Measurements from ENCODE around the gene RNF157. TPM values are rescaled to one million over a fixed set of nuclear protein-coding genes. Genes with fewer than 3 reads are reported as not detected.

Gene RNF157
- total RNA-seq, 2 donors from 2014 or later = 91.9 to 100 TPM

Other genes starting within 250 kb of the RNF157 start
- gene CDK3, start 239.6 kb downstream of the RNF157 start, total RNA-seq = 1 to 10 TPM; 8.7 to 9.1 TPM
- under 1 TPM; 0.09 to 0.19 TPM for gene EVPL, start 213.2 kb downstream of the RNF157 start, total RNA-seq
- gene SRP68, start 168.0 kb downstream of the RNF157 start, total RNA-seq = 100 to 1,000 TPM; 138 to 144 TPM
- gene GALR2, start 165.7 kb downstream of the RNF157 start, total RNA-seq = 10 to 100 TPM in 1 of 2 donors, 1 to 10 TPM in 1; 9.5 to 10.6 TPM
- 10 to 100 TPM in 1 of 2 donors, 1 to 10 TPM in 1; 9.1 to 10.3 TPM for gene ZACN, start 161.3 kb downstream of the RNF157 start, total RNA-seq
- 10 to 100 TPM; 66.7 to 77.8 TPM for gene EXOC7, start 136.7 kb downstream of the RNF157 start, total RNA-seq
- 1 to 10 TPM; 1.4 to 1.5 TPM for gene FOXJ1, start 99.2 kb downstream of the RNF157 start, total RNA-seq
- gene UBALD2, start 24.9 kb upstream of the RNF157 start, total RNA-seq = 100 to 1,000 TPM; 629 to 707 TPM
- gene QRICH2, start 67.8 kb upstream of the RNF157 start, total RNA-seq = 1 to 10 TPM; 3.1 to 4.5 TPM
- gene PRPSAP1, start 113.4 kb upstream of the RNF157 start, total RNA-seq = 10 to 100 TPM; 46.4 to 52.6 TPM
- gene SPHK1, start 144.1 kb upstream of the RNF157 start, total RNA-seq = 10 to 100 TPM; 11.6 to 13.9 TPM
- 10 to 100 TPM; 21.5 to 22.8 TPM for gene UBE2O, start 212.7 kb upstream of the RNF157 start, total RNA-seq
- not detected for gene AANAT, start 227.1 kb upstream of the RNF157 start, total RNA-seq